ENCODE data around the gene SERTAD1. TPM values are rescaled to one million over a fixed set of nuclear protein-coding genes. Genes with fewer than 3 reads are reported as not detected.
A peak's percentile ranks its signal among the peaks of the same experiment; 100 is the strongest.

Gene SERTAD1
- total and polyA plus RNA-seq, 10 donors = 8.5 to 19.7 (median 13.0) TPM

GRCh38 chr19:40379446-40380198 is 46.2 kb downstream of the SERTAD1 start:
- H3K27ac ChIP-seq = no peak overlapping the region
- intact Hi-C loops (cut with DNase I; ENCODE audit: low total_unique reads) = no loop called here

GRCh38 chr19:40378509-40378908 is 47.3 kb downstream of the SERTAD1 start:
- Histone ChIP-seq H3K27ac (peak overlapping the region in 2 of 8 donors; percentile 13 to 50), H3K36me3 (peaks cover 0 to 73% (median 30%) of the 10 kb centered on the region in 6 donors), H3K27me3 (replicated peaks in 1 of 7) (no peaks in the 10 kb centered on the region), H3K4me3 (no peak overlapping the region), H3K9me3 (no peaks in the 10 kb centered on the region), H3K4me1 (no peaks in the 10 kb centered on the region)
- intact Hi-C loops (cut with DNase I; ENCODE audit: low total_unique reads) = no loop called here
- WGBS, 5 donors = 70 to 94% (median 82%) methylated on average over 2 of the region's 2 CpGs
- DNase-seq = no peak
- no peak for TF ChIP-seq POLR2A (IDR thresholded peaks at IDR 0.05)
- no peak for TF ChIP-seq CTCF (IDR thresholded peaks at IDR 0.05 in 8 of 11, conservative IDR thresholded peaks at IDR 0.05 in 3 of 11)
- no peak for TF ChIP-seq POLR2AphosphoS5 (IDR thresholded peaks at IDR 0.05)

More at GRCh38 chr19:40379446-40380198, 46.2 kb downstream of the SERTAD1 start:
- Histone ChIP-seq H3K27me3 (replicated peaks in 1 of 7) (no peaks in the 10 kb centered on the region), H3K4me3 (no peak overlapping the region), H3K36me3 (peaks cover 0 to 62% (median 23%) of the 10 kb centered on the region in 6 donors), H3K9me3 (no peaks in the 10 kb centered on the region), H3K4me1 (no peaks in the 10 kb centered on the region)
- TF ChIP-seq POLR2A (IDR thresholded peaks at IDR 0.05) (no peak), POLR2AphosphoS5 (IDR thresholded peaks at IDR 0.05) (peak in 1 of 3 donors; percentile 13), CTCF (IDR thresholded peaks at IDR 0.05 in 8 of 11, conservative IDR thresholded peaks at IDR 0.05 in 3 of 11) (no peak)
- WGBS, 5 donors = 83 to 92% (median 88%) methylated on average over 11 of the region's 11 CpGs
- no peak for DNase-seq

GRCh38 chr19:40377876-40378385 is 47.9 kb downstream of the SERTAD1 start:
- no peak for DNase-seq
- no peaks in the 10 kb centered on the region for H3K9me3 ChIP-seq
- no peak overlapping the region for H3K4me3 ChIP-seq
- intact Hi-C loops (cut with DNase I; ENCODE audit: low total_unique reads) = no loop called here
- H3K4me1 ChIP-seq = no peaks in the 10 kb centered on the region
- H3K27ac ChIP-seq = peak overlapping the region in 2 of 8 donors; percentile 13 to 50
- WGBS, 5 donors = 83 to 91% (median 87%) methylated on average over 18 to 25 of the region's 25 CpGs
- TF ChIP-seq POLR2A (IDR thresholded peaks at IDR 0.05) = no peak
- peak in 2 of 3 donors; percentile 30 to 52 for TF ChIP-seq POLR2AphosphoS5 (IDR thresholded peaks at IDR 0.05)
- H3K27me3 ChIP-seq (replicated peaks in 1 of 7) = no peaks in the 10 kb centered on the region
- peaks cover 0 to 79% (median 30%) of the 10 kb centered on the region in 6 donors for H3K36me3 ChIP-seq

- peaks cover 0 to 94% (median 36%) of the 10 kb centered on the region in 6 donors for H3K36me3 ChIP-seq
- intact Hi-C loops (cut with DNase I; ENCODE audit: low total_unique reads) = no loop called here
- WGBS, 5 donors = 76 to 90% (median 88%) methylated on average over 13 to 17 of the region's 17 CpGs
- H3K4me1 ChIP-seq = no peaks in the 10 kb centered on the region
- no peaks in the 10 kb centered on the region for H3K27me3 ChIP-seq (replicated peaks in 1 of 7)
- no peak for DNase-seq
- TF ChIP-seq POLR2AphosphoS5 (IDR thresholded peaks at IDR 0.05) = peak in 2 of 3 donors; percentile 15 to 45
- no peak for TF ChIP-seq CTCF (IDR thresholded peaks at IDR 0.05 in 8 of 11, conservative IDR thresholded peaks at IDR 0.05 in 3 of 11)
- no peak for TF ChIP-seq POLR2A (IDR thresholded peaks at IDR 0.05)
- no peak overlapping the region for H3K27ac ChIP-seq
- no peaks in the 10 kb centered on the region for H3K9me3 ChIP-seq
- H3K4me3 ChIP-seq = no peak overlapping the region
Observed at GRCh38 chr19:40376286-40376862, 49.4 kb downstream of the SERTAD1 start.
